HK-2 (cell line): ENCODE data around the gene CRIM1.
A peak's percentile ranks its signal among the peaks of the same experiment; 100 is the strongest.
"Not testable (repeated sequence)": the region's sequence is repeated elsewhere in the genome, so short reads cannot be mapped to it uniquely, and the experiment has no call there.

Experiments used
- DNase-seq: peaks from one replicate; pipeline ENCODE4 v3.0.0-alpha.2; 2018; ENCODE audit not compliant: unreplicated experiment

CRIM1 gene

GRCh38 chr2:36352701-36353100 lies 2.9 kb upstream of the CRIM1 start:
- DNase-seq, result no peak

GRCh38 chr2:36354811-36355150 lies 797 bp upstream of the CRIM1 start:
- no peak for DNase-seq

- no peak for DNase-seq
Observed at GRCh38 chr2:36355890-36356297, 316 bp downstream of the CRIM1 start.

- peak; percentile 58 for DNase-seq
Observed at GRCh38 chr2:36356298-36356989, 866 bp downstream of the CRIM1 start.

- peak; percentile 73 for DNase-seq
Observed at GRCh38 chr2:36356990-36357846, 1.6 kb downstream of the CRIM1 start.

- no peak for DNase-seq
Observed at GRCh38 chr2:36357847-36358659, 2.5 kb downstream of the CRIM1 start.

GRCh38 chr2:36359067-36359466 lies 3.5 kb downstream of the CRIM1 start:
- no peak for DNase-seq

- no peak for DNase-seq
Observed at GRCh38 chr2:36360063-36360462, 4.5 kb downstream of the CRIM1 start.

- no peak for DNase-seq
Observed at GRCh38 chr2:36360834-36361233, 5.3 kb downstream of the CRIM1 start.

GRCh38 chr2:36361396-36361795 lies 5.8 kb downstream of the CRIM1 start:
- no peak for DNase-seq

GRCh38 chr2:36362291-36362690 lies 6.7 kb downstream of the CRIM1 start:
- no peak for DNase-seq

GRCh38 chr2:36363085-36363484 lies 7.5 kb downstream of the CRIM1 start:
- not testable (repeated sequence) for DNase-seq

GRCh38 chr2:36366491-36367120 lies 11.0 kb downstream of the CRIM1 start:
- no peak for DNase-seq

- DNase-seq, result no peak
Observed at GRCh38 chr2:36367486-36367885, 11.9 kb downstream of the CRIM1 start.

- DNase-seq, result no peak
Observed at GRCh38 chr2:36367895-36368353, 12.3 kb downstream of the CRIM1 start.

GRCh38 chr2:36368438-36368837 lies 12.9 kb downstream of the CRIM1 start:
- DNase-seq, result no peak

GRCh38 chr2:36369163-36369562 lies 13.6 kb downstream of the CRIM1 start:
- DNase-seq, result no peak

- no peak for DNase-seq
Observed at GRCh38 chr2:36369716-36370115, 14.1 kb downstream of the CRIM1 start.

GRCh38 chr2:36370281-36370680 lies 14.7 kb downstream of the CRIM1 start:
- DNase-seq, result no peak

GRCh38 chr2:36371070-36371874 lies 15.7 kb downstream of the CRIM1 start:
- no peak for DNase-seq

- no peak for DNase-seq
Observed at GRCh38 chr2:36371928-36372391, 16.4 kb downstream of the CRIM1 start.
